HG03378 (cell line): ENCODE data around the gene AOC1.
"Not testable (repeated sequence)": the region's sequence is repeated elsewhere in the genome, so short reads cannot be mapped to it uniquely, and the experiment has no call there.

Experiments
- ATAC-seq: cut with Tn5 transposase; IDR thresholded peaks from one replicate; pipeline ENCODE4 v1.9.1; 2021; ENCODE audit warnings: mild to moderate bottlenecking, moderate library complexity; ENCODE audit not compliant: unreplicated experiment

AOC1 gene

GRCh38 chr7:150852371-150852905, at the start of gene AOC1:
TSS of gene AOC1 (plus strand) at chr7:150852517. CDS start at chr7:150856471, 3,954 bp downstream.
- ATAC-seq, result no peak

- no peak for ATAC-seq
Measured at GRCh38 chr7:150803161-150803860, 49.0 kb upstream of the AOC1 start.

GRCh38 chr7:150804802-150805201, 47.5 kb upstream of the AOC1 start:
- ATAC-seq, result no peak

- no peak for ATAC-seq
Measured at GRCh38 chr7:150805864-150806263, 46.5 kb upstream of the AOC1 start.

- ATAC-seq, result no peak
Measured at GRCh38 chr7:150806454-150806853, 45.9 kb upstream of the AOC1 start.

- no peak for ATAC-seq
Measured at GRCh38 chr7:150806863-150807262, 45.5 kb upstream of the AOC1 start.

GRCh38 chr7:150807616-150808438, 44.5 kb upstream of the AOC1 start:
- ATAC-seq, result not testable (repeated sequence)

GRCh38 chr7:150814328-150815001, 37.9 kb upstream of the AOC1 start:
- ATAC-seq, result no peak

GRCh38 chr7:150818971-150819370, 33.3 kb upstream of the AOC1 start:
- no peak for ATAC-seq

GRCh38 chr7:150820148-150820547, 32.2 kb upstream of the AOC1 start:
- no peak for ATAC-seq

- ATAC-seq, result no peak
Measured at GRCh38 chr7:150820578-150821198, 31.6 kb upstream of the AOC1 start.

- ATAC-seq, result no peak
Measured at GRCh38 chr7:150823043-150823442, 29.3 kb upstream of the AOC1 start.

GRCh38 chr7:150823484-150824126, 28.7 kb upstream of the AOC1 start:
- ATAC-seq, result no peak

- no peak for ATAC-seq
Measured at GRCh38 chr7:150824379-150825177, 27.7 kb upstream of the AOC1 start.

GRCh38 chr7:150826061-150826849, 26.1 kb upstream of the AOC1 start:
- no peak for ATAC-seq

- ATAC-seq, result no peak
Measured at GRCh38 chr7:150828384-150828783, 23.9 kb upstream of the AOC1 start.

GRCh38 chr7:150829426-150829825, 22.9 kb upstream of the AOC1 start:
- ATAC-seq, result no peak

GRCh38 chr7:150830937-150831336, 21.4 kb upstream of the AOC1 start:
- no peak for ATAC-seq

- no peak for ATAC-seq
Measured at GRCh38 chr7:150831851-150832250, 20.5 kb upstream of the AOC1 start.
